ENCODE data around the gene SVIL.

Gene SVIL

GRCh38 chr10:29648983-29649268, 14.2 kb upstream of the SVIL start:
- TF ChIP-seq CTCF (IDR thresholded peaks at IDR 0.05): no peak

GRCh38 chr10:29648114-29648982, 13.6 kb upstream of the SVIL start:
- TF ChIP-seq CTCF (IDR thresholded peaks at IDR 0.05): no peak

DNA sequence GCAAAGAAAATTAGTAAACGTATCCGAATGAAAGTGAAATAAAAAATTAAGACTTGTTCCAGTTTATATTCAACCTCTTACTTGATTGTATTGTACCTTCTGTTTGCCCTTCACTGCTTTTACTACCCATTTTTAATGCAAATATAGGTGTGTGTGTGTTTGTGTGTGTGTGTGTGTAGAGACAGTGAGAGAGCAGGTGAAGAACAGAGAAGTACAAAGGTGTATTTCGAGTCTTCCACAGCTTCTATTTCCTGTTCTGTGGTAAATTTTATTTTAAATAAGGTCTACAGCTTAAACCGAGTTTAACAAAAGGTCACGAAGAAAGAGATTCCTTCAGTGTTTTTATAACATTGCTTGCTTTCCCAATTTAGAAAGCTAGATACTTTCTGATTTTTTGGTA, 12.7 kb upstream of the SVIL start:
- TF ChIP-seq CTCF (IDR thresholded peaks at IDR 0.05): no peak

DNA sequence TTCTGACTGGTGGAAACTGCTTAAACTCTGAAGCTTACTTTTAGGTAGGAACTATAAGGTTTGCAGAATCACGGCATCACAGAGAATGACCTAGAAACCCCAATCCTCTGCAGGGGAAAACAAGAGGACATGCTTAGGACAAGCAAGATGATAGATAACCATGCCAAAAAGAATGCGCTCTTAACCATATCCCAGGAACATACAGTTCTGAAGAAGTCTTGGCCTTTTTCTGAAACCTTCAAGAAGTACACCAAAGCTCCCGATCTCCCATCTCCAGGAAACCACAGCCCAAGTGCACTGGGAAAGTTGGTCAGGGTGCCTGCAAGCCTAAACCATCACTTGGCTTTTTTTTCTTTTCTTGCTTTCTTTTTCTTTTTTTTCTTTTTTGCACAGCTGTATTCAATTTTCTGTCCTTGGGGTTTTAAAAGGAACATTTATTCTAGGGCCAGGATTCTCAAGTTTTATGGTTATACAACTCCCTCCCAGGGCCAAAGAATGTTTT, 12.2 kb upstream of the SVIL start:
- TF ChIP-seq CTCF (IDR thresholded peaks at IDR 0.05): no peak

DNA sequence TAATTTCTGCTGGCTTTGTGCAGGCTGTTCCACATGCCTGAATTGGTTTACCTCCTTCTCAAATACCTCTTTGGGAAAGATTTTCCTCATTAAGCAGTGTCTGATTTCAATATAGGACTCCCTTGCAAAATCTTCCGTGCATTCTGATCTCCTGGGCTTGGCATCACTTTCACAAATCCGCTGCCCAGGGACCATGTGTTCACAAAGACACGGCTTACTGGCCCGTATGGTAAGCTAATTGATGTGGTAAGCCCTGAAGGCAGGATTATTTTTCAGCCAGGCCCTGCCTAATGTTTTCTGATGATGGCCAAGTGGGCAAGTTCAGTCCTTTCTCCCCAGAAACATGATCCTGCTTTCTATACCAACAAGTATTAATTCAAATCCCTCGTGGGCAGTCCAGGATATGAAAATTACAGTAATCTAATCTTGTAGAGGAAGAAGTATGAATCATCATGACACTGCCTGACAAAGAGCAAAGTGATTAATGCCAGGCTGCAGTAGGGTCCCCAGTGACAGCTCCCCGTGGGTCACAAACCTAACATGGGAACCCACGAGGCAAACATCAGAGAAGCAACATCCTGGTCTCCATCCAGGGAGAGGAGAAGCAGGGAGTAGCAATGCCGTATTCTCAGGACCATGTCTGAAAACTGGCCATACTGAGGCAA, 11.6 kb upstream of the SVIL start:
- no peak for TF ChIP-seq CTCF (IDR thresholded peaks at IDR 0.05)

GRCh38 chr10:29643771-29644501, 9.2 kb upstream of the SVIL start:
- no peak for TF ChIP-seq CTCF (IDR thresholded peaks at IDR 0.05)

DNA sequence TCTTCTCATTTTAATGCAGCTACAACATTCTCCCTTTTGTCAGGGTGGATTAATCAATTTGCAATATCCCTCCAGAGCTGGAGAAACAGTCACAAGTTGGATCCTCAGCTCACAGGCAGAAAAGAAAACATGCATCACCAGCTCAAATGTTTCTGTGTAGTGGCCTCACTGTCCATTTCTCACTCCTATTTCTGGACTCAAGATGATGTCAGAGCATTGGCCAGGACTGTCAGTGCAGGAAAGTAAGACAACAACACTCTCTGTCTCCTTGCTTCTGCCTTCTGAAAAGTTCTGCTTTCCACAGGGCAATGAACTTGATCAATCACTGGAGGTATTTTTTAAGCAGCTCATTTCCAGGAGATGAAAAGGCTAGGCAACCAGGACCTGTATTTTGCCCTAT, 8.2 kb upstream of the SVIL start:
- TF ChIP-seq CTCF (IDR thresholded peaks at IDR 0.05): no peak
